BJ (cell line): ENCODE results near the gene SBK2. TPM values are rescaled to one million over a fixed set of nuclear protein-coding genes. Genes with fewer than 3 reads are reported as not detected.
"Not testable (repeated sequence)": the region's sequence is repeated elsewhere in the genome, so short reads cannot be mapped to it uniquely, and the experiment has no call there.

Experiments
- CTCF ChIA-PET: fragments of 350-600 bp; formaldehyde crosslinking; extraction: SDS; loops from one replicate; lab custom pipeline; 2021; ENCODE audit warnings: antibody characterized with exemption, inconsistent platforms; lab: Yijun Ruan, JAX
- POLR2A ChIA-PET: fragments of 300-600 bp; sonication (Branson Sonifier 250); formaldehyde crosslinking; extraction: SDS; loops from one replicate; lab custom pipeline; 2021; ENCODE audit warnings: antibody characterized with exemption; lab: Charles Lee
- DNase-seq: peaks from one replicate; pipeline ENCODE4 v3.0.0-alpha.2; 2011; ENCODE audit warnings: low read depth
- H3K27me3 ChIP-seq: 2 replicates; pipeline ENCODE4 v1.6.0; 2011; ENCODE audit warnings: low read length; ENCODE audit not compliant: control insufficient read depth, insufficient read depth
- H3K36me3 ChIP-seq: 2 replicates; pipeline ENCODE4 v1.5.1; 2011; ENCODE audit warnings: low read length; ENCODE audit not compliant: control insufficient read depth, insufficient read depth
- H3K4me3 ChIP-seq: 2 replicates; pipeline ENCODE4 v1.5.1; 2011; ENCODE audit warnings: low read depth, mild to moderate bottlenecking, control low read depth, low read length
- CTCF ChIP-seq: IDR thresholded peaks from 2 replicates; pipeline ENCODE4 v1.5.1; 2011; ENCODE audit warnings: low read depth, mild to moderate bottlenecking, control low read depth, inconsistent platforms, low read length, moderate library complexity; ENCODE audit not compliant: insufficient read depth
- polyA plus RNA-seq: library from polyadenylated mRNA; depleted of rRNA; stranded (reverse); fragments of >200 nt; gene quantifications from 2 replicates; pipeline ENCODE4 v1.2.3, GENCODE V29; 2011

The SBK2 gene
- polyA plus RNA-seq, 1 experiment: not detected

- CTCF ChIA-PET: interaction anchor here (1.4 to 3.1 kb wide), 2 partner anchors 12 to 130 kb away, joined by 3 to 106 read pairs; partner anchors contain the start of gene SSC5D
- H3K27me3 ChIP-seq: no peaks in the 10 kb centered on the region
- TF ChIP-seq CTCF: no peak
- H3K36me3 ChIP-seq: peaks cover 25% of the 10 kb centered on the region
- no peak overlapping the region for H3K4me3 ChIP-seq
- POLR2A ChIA-PET: no interaction called here
- DNase-seq: no peak
Measured at GRCh38 chr19:55502197-55502952, 34.6 kb downstream of the SBK2 start.

GRCh38 chr19:55500368-55500952 is 36.5 kb downstream of the SBK2 start:
- no peak for TF ChIP-seq CTCF
- Histone ChIP-seq H3K36me3 (peaks cover 25% of the 10 kb centered on the region), H3K4me3 (no peak overlapping the region), H3K27me3 (no peaks in the 10 kb centered on the region)
- CTCF ChIA-PET: interaction anchor here (0.9 kb wide), 1 partner anchor 33 kb away, joined by 4 read pairs; no protein-coding TSS in a partner anchor
- POLR2A ChIA-PET: no interaction called here
- no peak for DNase-seq

GRCh38 chr19:55498246-55498840 is 38.6 kb downstream of the SBK2 start:
- CTCF ChIA-PET: interaction anchor here (1.5 to 2.7 kb wide), 2 partner anchors 31 to 80 kb away, joined by 4 to 11 read pairs; no protein-coding TSS in a partner anchor
- peaks cover 23% of the 10 kb centered on the region for H3K36me3 ChIP-seq
- no peak for TF ChIP-seq CTCF
- no peaks in the 10 kb centered on the region for H3K27me3 ChIP-seq
- no peak for DNase-seq
- POLR2A ChIA-PET: no interaction called here
- no peak overlapping the region for H3K4me3 ChIP-seq

GRCh38 chr19:55497763-55498162 is 39.2 kb downstream of the SBK2 start:
- H3K4me3 ChIP-seq: no peak overlapping the region
- no peak for DNase-seq
- ChIA-PET POLR2A (no interaction called here), CTCF (interaction anchor here (1.5 to 2.7 kb wide), 2 partner anchors 30 to 79 kb away, joined by 4 to 11 read pairs; no protein-coding TSS in a partner anchor)
- no peaks in the 10 kb centered on the region for H3K27me3 ChIP-seq
- no peak for TF ChIP-seq CTCF
- H3K36me3 ChIP-seq: peaks cover 23% of the 10 kb centered on the region

GRCh38 chr19:55496820-55497219 is 40.1 kb downstream of the SBK2 start:
- CTCF ChIA-PET: interaction anchor here (5.9 kb wide), 1 partner anchor 29 kb away, joined by 45 read pairs; no protein-coding TSS in a partner anchor
- POLR2A ChIA-PET: interaction anchor here (0.7 kb wide), 1 partner anchor 20 kb away, joined by 27 read pairs; no protein-coding TSS in a partner anchor
- H3K27me3 ChIP-seq, DNase-seq, H3K4me3 ChIP-seq: not testable (repeated sequence)
- H3K36me3 ChIP-seq: peaks cover 22% of the 10 kb centered on the region
